ENCODE data around the gene SYNGR3. TPM values are rescaled to one million over a fixed set of nuclear protein-coding genes. Genes with fewer than 3 reads are reported as not detected.

Gene SYNGR3
- total and polyA plus RNA-seq, 2 of the 13 experiments (the other 11 are each of a cell fraction or from before 2014, with no cell fraction given) = 0.97 to 5.7 TPM

GRCh38 chr16:1971796-1972489, 17.8 kb upstream of the SYNGR3 start, which contains the start of gene TBL3 (continued):
- 0 out of 2 replicates have a peak, but pooled peaks have one; percentile 69 for TF ChIP-seq LBX2 (CRISPR knock-in tag; IDR thresholded peaks at IDR 0.05; ENCODE audit: borderline replicate concordance)
- TF ChIP-seq MIER3 (CRISPR knock-in tag; IDR thresholded peaks at IDR 0.05; ENCODE audit: borderline replicate concordance) = peak; percentile 95; the same call in 1 of the 2 replicates
- TF ChIP-seq ZNF414 (CRISPR knock-in tag; IDR thresholded peaks at IDR 0.05) = peak; percentile 98
- peak; percentile 75 for TF ChIP-seq ZNF451 (CRISPR knock-in tag; IDR thresholded peaks at IDR 0.05)
- TF ChIP-seq RERE (CRISPR knock-in tag; IDR thresholded peaks at IDR 0.05; ENCODE audit: low read depth) = 0 out of 2 replicates have a peak, but pooled peaks have one; percentile 31
- TF ChIP-seq ZNF343 (CRISPR knock-in tag; IDR thresholded peaks at IDR 0.05) = 0 out of 2 replicates have a peak, but pooled peaks have one; percentile 75
- peak; percentile 89; the same call in 1 of the 2 replicates for TF ChIP-seq ZNF205 (CRISPR knock-in tag; IDR thresholded peaks at IDR 0.05)
- peak; percentile 97 for TF ChIP-seq ZNF574 (CRISPR knock-in tag; IDR thresholded peaks at IDR 0.05)
- TF ChIP-seq NFIC (IDR thresholded peaks at IDR 0.05; ENCODE audit: low read length) = no peak
- TF ChIP-seq TSC22D2 (CRISPR knock-in tag; IDR thresholded peaks at IDR 0.05; ENCODE audit: borderline replicate concordance) = peak; percentile 89; the same call in 1 of the 2 replicates
- no peak; the same call in 1 of the 2 replicates for TF ChIP-seq NR1H2 (CRISPR knock-in tag; IDR thresholded peaks at IDR 0.05; ENCODE audit: borderline replicate concordance, low read depth)
- peak; percentile 93 for TF ChIP-seq TARDBP (CRISPR knock-in tag; IDR thresholded peaks at IDR 0.05)
- TF ChIP-seq CBFB (CRISPR knock-in tag; IDR thresholded peaks at IDR 0.05) = peak; percentile 97
- TF ChIP-seq ELF1 (CRISPR knock-in tag; IDR thresholded peaks at IDR 0.05) = peak; percentile 99
- peak; percentile 84 for TF ChIP-seq KLF9 (CRISPR knock-in tag; IDR thresholded peaks at IDR 0.05; ENCODE audit: low read depth)
- no peak for TF ChIP-seq ZNF720 (CRISPR knock-in tag; IDR thresholded peaks at IDR 0.05)
- peak; percentile 6; the same call in 1 of the 2 replicates for TF ChIP-seq ZNF766 (CRISPR knock-in tag; IDR thresholded peaks at IDR 0.05; ENCODE audit: borderline replicate concordance)
- peak; percentile 59; the same call in 1 of the 2 replicates for TF ChIP-seq BCL6 (CRISPR knock-in tag; IDR thresholded peaks at IDR 0.05)
- TF ChIP-seq ZNF543 (CRISPR knock-in tag; IDR thresholded peaks at IDR 0.05) = peak; percentile 91
- TF ChIP-seq HOXA5 (CRISPR knock-in tag; IDR thresholded peaks at IDR 0.05) = peak; percentile 58

All from HepG2 (cell line).